Osteocyte (in vitro differentiated cells): ENCODE data around the gene PRCC. TPM values are rescaled to one million over a fixed set of nuclear protein-coding genes. Genes with fewer than 3 reads are reported as not detected.
A peak's percentile ranks its signal among the peaks of the same experiment; 100 is the strongest.
"Not testable (repeated sequence)": the region's sequence is repeated elsewhere in the genome, so short reads cannot be mapped to it uniquely, and the experiment has no call there.

Source experiments
- DNase-seq: peaks from one replicate; pipeline ENCODE4 v3.0.0; 2021; ENCODE audit warnings: mixed read lengths; ENCODE audit not compliant: unreplicated experiment; ENCODE audit errors: extremely low spot score
- H3K27ac Mint-ChIP-seq: one replicate; pipeline ENCODE4 v1.8.0; 2021; ENCODE audit warnings: mild to moderate bottlenecking, mixed read lengths; ENCODE audit not compliant: unreplicated experiment
- H3K27me3 Mint-ChIP-seq: one replicate; pipeline ENCODE4 v1.8.0; 2021; ENCODE audit warnings: mixed read lengths; ENCODE audit not compliant: unreplicated experiment
- H3K36me3 Mint-ChIP-seq: one replicate; pipeline ENCODE4 v1.8.0; 2021; ENCODE audit warnings: mixed read lengths; ENCODE audit not compliant: unreplicated experiment
- H3K4me1 Mint-ChIP-seq: one replicate; pipeline ENCODE4 v1.8.0; 2021; ENCODE audit warnings: mixed read lengths; ENCODE audit not compliant: unreplicated experiment
- H3K4me3 Mint-ChIP-seq: one replicate; pipeline ENCODE4 v1.8.0; 2021; ENCODE audit warnings: mild to moderate bottlenecking, moderate library complexity, mixed read lengths; ENCODE audit not compliant: unreplicated experiment
- H3K9me3 Mint-ChIP-seq: one replicate; pipeline ENCODE4 v1.8.0; 2021; ENCODE audit warnings: mixed read lengths; ENCODE audit not compliant: unreplicated experiment
- CTCF ChIP-seq: fragments of 200-600 bp; sonication (generic); IDR thresholded peaks from 2 replicates; pipeline ENCODE4 v1.5.0; 2021; ENCODE audit warnings: antibody characterized with exemption, mild to moderate bottlenecking, moderate library complexity
- total RNA-seq: library from RNA; stranded (reverse); gene quantifications from 2 replicates; pipeline ENCODE4 v1.2.1, GENCODE V29; 2021

PRCC gene
- total RNA-seq, 1 donor from 2014 or later: 85.4 TPM

DNA sequence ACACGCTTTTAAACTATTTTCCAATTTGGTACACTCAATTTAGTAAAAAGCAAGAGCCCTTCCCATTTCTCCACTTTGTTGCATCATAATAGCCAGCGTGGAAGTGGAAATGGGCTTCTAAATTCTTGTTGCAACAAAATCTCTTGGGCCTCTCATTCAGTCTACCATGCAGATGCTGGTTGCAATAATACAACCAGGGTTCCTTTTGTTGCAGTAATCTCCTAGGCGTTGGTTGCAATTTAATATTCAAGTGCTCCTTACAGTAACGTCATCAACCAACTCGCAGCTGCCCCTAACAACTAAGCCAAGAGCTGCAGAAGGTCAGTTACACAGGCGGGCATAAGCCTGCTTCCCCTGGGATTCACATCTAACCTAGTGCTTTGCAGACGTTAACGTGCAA lies 13.1 kb upstream of the PRCC start:
- no peak overlapping the region for H3K27ac Mint-ChIP-seq
- H3K36me3 Mint-ChIP-seq: peaks cover 1% of the 10 kb centered on the region
- no peaks in the 10 kb centered on the region for H3K27me3 Mint-ChIP-seq
- H3K4me1 Mint-ChIP-seq: peaks cover 29% of the 10 kb centered on the region
- H3K4me3 Mint-ChIP-seq: peak overlapping the region; percentile 6
- no peak for DNase-seq
- H3K9me3 Mint-ChIP-seq: no peaks in the 10 kb centered on the region
- no peak for TF ChIP-seq CTCF

- Mint-ChIP-seq H3K27ac (no peak overlapping the region), H3K4me1 (peaks cover 16% of the 10 kb centered on the region), H3K36me3 (peaks cover 1% of the 10 kb centered on the region), H3K27me3 (no peaks in the 10 kb centered on the region), H3K9me3 (no peaks in the 10 kb centered on the region), H3K4me3 (no peak overlapping the region)
- DNase-seq: no peak
- TF ChIP-seq CTCF: no peak
These were observed 11.8 kb upstream of the PRCC start for GRCh38 chr1:156755527-156755950.

DNA sequence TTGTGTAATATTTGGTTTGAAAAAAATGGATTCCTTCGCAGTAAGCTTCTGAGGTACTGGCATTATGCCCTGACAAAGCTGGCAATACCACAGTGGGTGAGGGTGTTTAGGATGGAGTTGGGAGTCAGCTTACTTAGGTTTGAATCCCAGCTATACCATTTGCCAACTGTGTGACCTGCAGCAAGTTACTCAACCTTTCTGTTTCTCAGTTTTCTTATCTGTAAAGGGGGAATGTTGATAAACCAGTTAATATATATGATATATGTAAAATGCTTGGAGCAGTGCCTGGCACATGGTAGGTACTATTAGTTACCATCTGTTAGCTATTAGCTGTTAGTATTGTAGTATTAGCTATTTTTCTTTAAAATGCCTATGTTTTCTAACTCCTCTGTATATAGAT lies 11.0 kb upstream of the PRCC start:
- peaks cover 1% of the 10 kb centered on the region for H3K36me3 Mint-ChIP-seq
- no peaks in the 10 kb centered on the region for H3K9me3 Mint-ChIP-seq
- H3K4me3 Mint-ChIP-seq: no peak overlapping the region

GRCh38 chr1:156757572-156758253 lies 9.6 kb upstream of the PRCC start:
- H3K4me1 Mint-ChIP-seq, H3K9me3 Mint-ChIP-seq: not testable (repeated sequence)

More for the DNA sequence above, 11.0 kb upstream of the PRCC start:
- Mint-ChIP-seq H3K27ac (no peak overlapping the region), H3K27me3 (no peaks in the 10 kb centered on the region), H3K4me1 (peaks cover 15% of the 10 kb centered on the region)
- DNase-seq: no peak
- no peak for TF ChIP-seq CTCF

GRCh38 chr1:156760092-156760795 lies 7.1 kb upstream of the PRCC start:
- no peak for TF ChIP-seq CTCF
- H3K27me3 Mint-ChIP-seq: no peaks in the 10 kb centered on the region
- H3K36me3 Mint-ChIP-seq: no peaks in the 10 kb centered on the region
- no peak for DNase-seq
- H3K9me3 Mint-ChIP-seq: no peaks in the 10 kb centered on the region
- H3K4me3 Mint-ChIP-seq: no peak overlapping the region
- H3K4me1 Mint-ChIP-seq: no peaks in the 10 kb centered on the region
- H3K27ac Mint-ChIP-seq: no peak overlapping the region

More at GRCh38 chr1:156757572-156758253, 9.6 kb upstream of the PRCC start:
- not testable (repeated sequence) for H3K27me3 Mint-ChIP-seq, H3K4me3 Mint-ChIP-seq, H3K36me3 Mint-ChIP-seq, DNase-seq, H3K27ac Mint-ChIP-seq
